Measurements from ENCODE around the gene NDST4. TPM values are rescaled to one million over a fixed set of nuclear protein-coding genes. Genes with fewer than 3 reads are reported as not detected.
A peak's percentile ranks its signal among the peaks of the same experiment; 100 is the strongest.

Gene NDST4
- total and polyA plus RNA-seq, 2 of the 13 experiments (the other 11 are each of a cell fraction or from before 2014, with no cell fraction given) = not detected

- in situ Hi-C loops (cut with HindIII; ENCODE audit: extremely low pct_ligation_motif_present, low pct_unique_long_range_greater_than_20kb) (loop anchor here (25.0 kb wide), 1 partner anchor 772 kb away; no protein-coding TSS in a partner anchor), intact Hi-C loops (cut with micrococcal nuclease; ENCODE audit: unreplicated experiment) (loop anchor here (1.0 kb wide), 1 partner anchor 762 kb away; no protein-coding TSS in a partner anchor)
- Histone ChIP-seq H3K36me3 (replicated peaks in 1 of 2; ENCODE audit: control insufficient read depth in 1 of 2, insufficient read depth in 2 of 2, low read length in 2 of 2) (no peaks in the 10 kb centered on the region), H3K9ac (ENCODE audit: insufficient read depth, low read depth, low read length) (no peak overlapping the region), H3K4me2 (ENCODE audit: low read depth, low read length) (no peak overlapping the region), H3K4me1 (ENCODE audit: insufficient read depth, low read length) (no peaks in the 10 kb centered on the region), H4K20me1 (ENCODE audit: insufficient read depth, low read length) (no peaks in the 10 kb centered on the region), H2AFZ (ENCODE audit: low read length) (no peak overlapping the region), H3K9me3 (ENCODE audit: low read length) (no peaks in the 10 kb centered on the region), H3K27me3 (ENCODE audit: control insufficient read depth in 1 of 2, insufficient read depth in 2 of 2, low read length in 2 of 2) (no peaks in the 10 kb centered on the region), H3K79me2 (ENCODE audit: insufficient read depth, low read length) (no peaks in the 10 kb centered on the region), H3K27ac (ENCODE audit: extremely low read length, insufficient read depth, low read length) (no peak overlapping the region), H3K4me3 (replicated peaks in 1 of 3; ENCODE audit: insufficient read depth in 1 of 3, low read depth in 2 of 3, low read length in 3 of 3) (no peak overlapping the region)
- no TSS peak for BruUV-seq (replicated peaks)
- 1% methylated on average over 4 of the region's 4 CpGs for WGBS (ENCODE audit: low lambda C conversion rate)
- ChIA-PET POLR2A (no interaction called here), CTCF (ENCODE audit: low intra/inter-chr PET ratio, low total read pairs) (interaction anchor here (1.4 kb wide), 1 partner anchor 762 kb away, joined by 3 read pairs; no protein-coding TSS in a partner anchor)
- 0 out of 3 replicates have a peak, but pooled peaks have one; percentile 51 for ATAC-seq
- FAIRE-seq = no peak
- DNase-seq (ENCODE audit: low spot score) = peak; percentile 24
- peak; percentile 62 for TF ChIP-seq STAG1 (CRISPR knock-in tag; IDR thresholded peaks at IDR 0.05)
- no peak for TF ChIP-seq NFKB2 (CRISPR knock-in tag; IDR thresholded peaks at IDR 0.05; ENCODE audit: borderline replicate concordance)
- no peak for TF ChIP-seq ZBTB49 (CRISPR knock-in tag; IDR thresholded peaks at IDR 0.05; ENCODE audit: borderline replicate concordance)
- peak; percentile 19; the same call in 1 of the 2 replicates for TF ChIP-seq SMC3 (IDR thresholded peaks at IDR 0.05; ENCODE audit: low read length)
- no peak for TF ChIP-seq CC2D1A (CRISPR knock-in tag; IDR thresholded peaks at IDR 0.05)
- no peak for TF ChIP-seq ZNF549 (CRISPR knock-in tag; IDR thresholded peaks at IDR 0.05)
- TF ChIP-seq CTCF (CRISPR knock-in tag; IDR thresholded peaks at IDR 0.05) = peak; percentile 53
Observed at GRCh38 chr4:115090483-115091075, 22.8 kb downstream of the NDST4 start.
